HG03025 (cell line): ENCODE data around the gene RFX8.

Experiments used
- ATAC-seq: cut with Tn5 transposase; IDR thresholded peaks from one replicate; pipeline ENCODE4 v1.9.1; 2021; ENCODE audit warnings: mild to moderate bottlenecking, moderate library complexity; ENCODE audit not compliant: unreplicated experiment, low FRiP score

RFX8 gene

GRCh38 chr2:101415884-101416283 is 59.0 kb downstream of the RFX8 start:
- no peak for ATAC-seq

GRCh38 chr2:101415220-101415619 is 59.7 kb downstream of the RFX8 start:
- no peak for ATAC-seq

GRCh38 chr2:101412092-101412694 is 62.7 kb downstream of the RFX8 start:
- no peak for ATAC-seq

GRCh38 chr2:101410746-101411145 is 64.2 kb downstream of the RFX8 start:
- ATAC-seq, result no peak

GRCh38 chr2:101410114-101410513 is 64.8 kb downstream of the RFX8 start:
- ATAC-seq, result no peak

- ATAC-seq, result no peak
Measured at GRCh38 chr2:101409699-101410098, 65.2 kb downstream of the RFX8 start.

GRCh38 chr2:101408925-101409324 is 66.0 kb downstream of the RFX8 start:
- ATAC-seq, result no peak

GRCh38 chr2:101405351-101405899 is 69.5 kb downstream of the RFX8 start:
- no peak for ATAC-seq

GRCh38 chr2:101403745-101404144 is 71.2 kb downstream of the RFX8 start:
- no peak for ATAC-seq

- no peak for ATAC-seq
Measured at GRCh38 chr2:101402630-101403029, 72.3 kb downstream of the RFX8 start.

- no peak for ATAC-seq
Measured at GRCh38 chr2:101401906-101402305, 73.0 kb downstream of the RFX8 start.

- no peak for ATAC-seq
Measured at GRCh38 chr2:101401326-101401665, 73.6 kb downstream of the RFX8 start.

- ATAC-seq, result no peak
Measured at GRCh38 chr2:101400506-101401325, 74.2 kb downstream of the RFX8 start.

GRCh38 chr2:101400048-101400447 is 74.9 kb downstream of the RFX8 start:
- ATAC-seq, result no peak

GRCh38 chr2:101399021-101399799 is 75.7 kb downstream of the RFX8 start:
- no peak for ATAC-seq

GRCh38 chr2:101398116-101398821 is 76.6 kb downstream of the RFX8 start:
- no peak for ATAC-seq

- no peak for ATAC-seq
Measured at GRCh38 chr2:101396316-101396717, 78.6 kb downstream of the RFX8 start.

GRCh38 chr2:101395545-101396315 is 79.2 kb downstream of the RFX8 start:
- no peak for ATAC-seq

GRCh38 chr2:101388232-101388631 is 86.7 kb downstream of the RFX8 start:
- ATAC-seq, result no peak
